WTC11 (cell line): ENCODE measurements around the gene RTP3. TPM values are rescaled to one million over a fixed set of nuclear protein-coding genes. Genes with fewer than 3 reads are reported as not detected.

Experiments
- ATAC-seq: fragments of 200-7000 bp; cut with Tn5 transposase; 2 replicates; pipeline ENCODE4 v1.10.0; 2021; ENCODE audit warnings: mild to moderate bottlenecking, moderate library complexity
- CTCF ChIA-PET: fragments of 300-600 bp; sonication (Branson Sonifier 250); formaldehyde crosslinking; loops from one replicate; lab custom pipeline; 2021; ENCODE audit warnings: antibody characterized with exemption; lab: Charles Lee
- POLR2A ChIA-PET: fragments of 350-600 bp; sonication (Branson Sonifier 250); formaldehyde crosslinking; loops from one replicate; lab custom pipeline; 2021; ENCODE audit warnings: antibody characterized with exemption; lab: Charles Lee
- DNase-seq: peaks from one replicate; pipeline ENCODE4 v3.0.0; 2021; ENCODE audit warnings: low spot score
- H3K27ac Mint-ChIP-seq: 2 replicates; pipeline ENCODE4 v1.8.0; 2021; ENCODE audit warnings: mixed read lengths
- H3K27me3 Mint-ChIP-seq: 2 replicates; pipeline ENCODE4 v1.8.0; 2021; ENCODE audit warnings: low read depth, mild to moderate bottlenecking, moderate library complexity, mixed read lengths
- H3K36me3 Mint-ChIP-seq: 2 replicates; pipeline ENCODE4 v1.8.0; 2021; ENCODE audit warnings: mixed read lengths
- H3K4me1 Mint-ChIP-seq: 2 replicates; pipeline ENCODE4 v1.8.0; 2022; ENCODE audit warnings: mixed read lengths
- H3K4me3 Mint-ChIP-seq: 2 replicates; pipeline ENCODE4 v1.8.0; 2021; ENCODE audit warnings: mild to moderate bottlenecking, moderate library complexity, mixed read lengths
- H3K9me3 Mint-ChIP-seq: 2 replicates; pipeline ENCODE4 v1.8.0; 2021; ENCODE audit warnings: mixed read lengths
- E2F5 ChIP-seq: sonication (generic); formaldehyde crosslinking; IDR thresholded peaks from 2 replicates; pipeline ENCODE4 v1.8.1; 2022; ENCODE audit warnings: mild to moderate bottlenecking, moderate library complexity, missing genetic modification reagents
- ELF4 ChIP-seq: sonication (generic); formaldehyde crosslinking; IDR thresholded peaks from 2 replicates; pipeline ENCODE4 v1.8.1; 2022; ENCODE audit warnings: low read depth, mild to moderate bottlenecking, moderate library complexity, missing genetic modification reagents
- FOXK1 ChIP-seq: sonication (generic); formaldehyde crosslinking; IDR thresholded peaks from 2 replicates; pipeline ENCODE4 v1.8.0; 2022; ENCODE audit warnings: mild to moderate bottlenecking, moderate library complexity, missing genetic modification reagents
- FOXP1 ChIP-seq: sonication (generic); formaldehyde crosslinking; IDR thresholded peaks from 2 replicates; pipeline ENCODE4 v1.8.0; 2022; ENCODE audit warnings: missing genetic modification reagents, mild to moderate bottlenecking, moderate library complexity, borderline replicate concordance
- HMGXB4 ChIP-seq: sonication (generic); formaldehyde crosslinking; IDR thresholded peaks from 2 replicates; pipeline ENCODE4 v1.8.1; 2023; ENCODE audit warnings: mild to moderate bottlenecking, moderate library complexity, missing genetic modification reagents
- JUN ChIP-seq: sonication (generic); formaldehyde crosslinking; IDR thresholded peaks from 2 replicates; pipeline ENCODE4 v1.8.0; 2023; ENCODE audit warnings: mild to moderate bottlenecking, missing genetic modification reagents
- KAT7 ChIP-seq: sonication (generic); formaldehyde crosslinking; IDR thresholded peaks from 2 replicates; pipeline ENCODE4 v1.8.1; 2023; ENCODE audit warnings: missing genetic modification reagents, mild to moderate bottlenecking, borderline replicate concordance
- MLX ChIP-seq: sonication (generic); formaldehyde crosslinking; IDR thresholded peaks from 2 replicates; pipeline ENCODE4 v1.8.1; 2023; ENCODE audit warnings: mild to moderate bottlenecking, missing genetic modification reagents, moderate library complexity
- OVOL2 ChIP-seq: fragments of 250-450 bp; sonication (Bioruptor Pico); IDR thresholded peaks from 2 replicates; pipeline ENCODE4 v1.9.0; 2021; ENCODE audit warnings: mild to moderate bottlenecking, borderline replicate concordance
- PRRX2 ChIP-seq: fragments of 250-450 bp; sonication (Bioruptor Pico); IDR thresholded peaks from 2 replicates; pipeline ENCODE4 v1.8.0; 2021; ENCODE audit warnings: mild to moderate bottlenecking
- RORB ChIP-seq: fragments of 250-450 bp; sonication (Bioruptor Pico); IDR thresholded peaks from 2 replicates; pipeline ENCODE4 v1.9.0; 2021; ENCODE audit warnings: mild to moderate bottlenecking
- TEAD1 ChIP-seq: sonication (generic); formaldehyde crosslinking; IDR thresholded peaks from 2 replicates; pipeline ENCODE4 v1.8.0; 2022; ENCODE audit warnings: mild to moderate bottlenecking, missing genetic modification reagents
- ZBTB21 ChIP-seq: sonication (generic); formaldehyde crosslinking; IDR thresholded peaks from 2 replicates; pipeline ENCODE4 v1.8.1; 2023; ENCODE audit warnings: mild to moderate bottlenecking, missing genetic modification reagents, borderline replicate concordance
- ZNF138 ChIP-seq: sonication (generic); formaldehyde crosslinking; conservative IDR thresholded peaks from 2 replicates; pipeline ENCODE4 v1.8.1; 2022; ENCODE audit warnings: mild to moderate bottlenecking, moderate library complexity, missing genetic modification reagents
- ZNF671 ChIP-seq: fragments of 250-450 bp; sonication (Bioruptor Pico); IDR thresholded peaks from 2 replicates; pipeline ENCODE4 v1.8.0; 2021; ENCODE audit warnings: mild to moderate bottlenecking
- total RNA-seq: library from RNA; stranded (reverse); gene quantifications from 3 replicates; pipeline ENCODE4 v1.2.3, GENCODE V29; 2021
- TF ChIP-seq, protein P1 (sequence below): sonication (generic); formaldehyde crosslinking; IDR thresholded peaks from 2 replicates; pipeline ENCODE4 v1.8.1; 2022; ENCODE audit warnings: mild to moderate bottlenecking, missing genetic modification reagents, moderate library complexity, borderline replicate concordance
- TF ChIP-seq, protein P2 (sequence below): sonication (generic); formaldehyde crosslinking; IDR thresholded peaks from 2 replicates; pipeline ENCODE4 v1.8.1; 2023; ENCODE audit warnings: mild to moderate bottlenecking, missing genetic modification reagents
- TF ChIP-seq, protein P3 (sequence below): sonication (generic); formaldehyde crosslinking; IDR thresholded peaks from 2 replicates; pipeline ENCODE4 v1.8.0; 2022; ENCODE audit warnings: mild to moderate bottlenecking, missing genetic modification reagents
- TF ChIP-seq, protein P4 (sequence below): sonication (generic); formaldehyde crosslinking; IDR thresholded peaks from 2 replicates; pipeline ENCODE4 v1.8.1; 2022; ENCODE audit warnings: missing genetic modification reagents, borderline replicate concordance
- TF ChIP-seq, protein P5 (sequence below): fragments of 250-450 bp; sonication (Bioruptor Pico); IDR thresholded peaks from 2 replicates; pipeline ENCODE4 v1.9.0; 2021; ENCODE audit warnings: mild to moderate bottlenecking

RTP3 gene
- total RNA-seq, 1 experiment from 2014 or later = not detected

DNA sequence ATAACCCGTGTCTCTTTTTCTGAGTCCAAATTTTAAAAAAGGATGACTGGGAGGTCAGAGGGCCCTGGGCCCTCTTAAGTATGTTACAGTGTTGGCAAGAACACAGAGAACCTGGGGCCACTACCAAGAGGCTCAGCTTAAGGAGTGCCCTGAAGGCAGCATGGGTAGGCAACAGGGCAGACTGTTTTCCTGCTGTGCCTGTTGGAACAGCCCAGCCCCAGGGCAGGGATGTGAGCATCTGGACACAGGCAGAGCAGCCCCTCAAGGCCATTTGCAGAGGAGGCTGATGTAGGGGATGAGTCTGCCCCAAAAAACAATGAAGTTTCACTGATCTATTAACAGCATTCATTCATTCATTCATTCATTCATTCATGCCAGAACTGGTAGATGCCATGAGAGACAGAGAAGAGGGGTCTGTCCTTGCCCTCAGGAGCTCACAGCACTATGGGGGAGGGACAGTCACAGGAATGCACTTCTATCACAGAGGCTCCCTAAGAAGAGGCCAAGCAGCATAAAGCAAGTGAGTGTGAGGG, 30.8 kb upstream of the RTP3 start:
- Mint-ChIP-seq H3K9me3 (no peaks in the 10 kb centered on the region), H3K36me3 (no peaks in the 10 kb centered on the region), H3K27me3 (peaks cover 39% of the 10 kb centered on the region), H3K4me1 (peaks cover 3% of the 10 kb centered on the region), H3K4me3 (no peak overlapping the region), H3K27ac (no peak overlapping the region)
- ChIA-PET CTCF (interaction anchor here (1.0 kb wide), 1 partner anchor 17 kb away, joined by 3 read pairs; no protein-coding TSS in a partner anchor), POLR2A (no interaction called here)
- no peak for ATAC-seq
- no peak for TF ChIP-seq OVOL2 (CRISPR knock-in tag)
- no peak for TF ChIP-seq ZBTB21
- TF ChIP-seq MLX (CRISPR knock-in tag) = no peak
- no peak for TF ChIP-seq JUN (CRISPR knock-in tag)
- TF ChIP-seq FOXK1 (CRISPR knock-in tag) = no peak
- TF ChIP-seq, protein P1, sequence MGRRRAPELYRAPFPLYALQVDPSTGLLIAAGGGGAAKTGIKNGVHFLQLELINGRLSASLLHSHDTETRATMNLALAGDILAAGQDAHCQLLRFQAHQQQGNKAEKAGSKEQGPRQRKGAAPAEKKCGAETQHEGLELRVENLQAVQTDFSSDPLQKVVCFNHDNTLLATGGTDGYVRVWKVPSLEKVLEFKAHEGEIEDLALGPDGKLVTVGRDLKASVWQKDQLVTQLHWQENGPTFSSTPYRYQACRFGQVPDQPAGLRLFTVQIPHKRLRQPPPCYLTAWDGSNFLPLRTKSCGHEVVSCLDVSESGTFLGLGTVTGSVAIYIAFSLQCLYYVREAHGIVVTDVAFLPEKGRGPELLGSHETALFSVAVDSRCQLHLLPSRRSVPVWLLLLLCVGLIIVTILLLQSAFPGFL (CRISPR knock-in tag) = no peak
- TF ChIP-seq ZNF671 (CRISPR knock-in tag) = no peak
- TF ChIP-seq ZNF138 (CRISPR knock-in tag) = no peak
- TF ChIP-seq E2F5 = no peak
- TF ChIP-seq RORB = no peak
- DNase-seq = no peak

DNA sequence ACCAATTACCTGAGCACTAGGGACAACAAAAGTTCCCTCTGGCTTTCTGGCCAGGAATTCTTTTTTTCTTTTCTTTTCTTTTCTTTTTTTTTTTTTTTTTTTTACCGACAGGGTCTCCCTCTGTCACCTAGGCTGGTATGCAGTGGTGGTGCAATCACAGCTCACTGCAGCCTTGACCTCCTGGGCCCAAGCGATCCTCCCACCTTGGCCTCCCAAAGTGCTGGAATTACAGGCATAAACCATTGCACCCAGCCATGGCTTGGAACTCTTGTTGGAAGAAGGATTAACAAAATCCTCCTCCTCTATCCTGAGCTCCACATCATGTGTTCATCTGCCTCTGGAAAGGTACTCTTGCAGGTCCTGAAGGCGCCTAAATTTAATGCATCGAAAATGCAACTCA, 30.2 kb upstream of the RTP3 start:
- ATAC-seq (no peak), DNase-seq (no peak)
- Mint-ChIP-seq H3K27me3 (peaks cover 36% of the 10 kb centered on the region), H3K4me1 (peaks cover 3% of the 10 kb centered on the region), H3K36me3 (no peaks in the 10 kb centered on the region), H3K27ac (no peak overlapping the region), H3K4me3 (no peak overlapping the region), H3K9me3 (no peaks in the 10 kb centered on the region)
- POLR2A ChIA-PET = no interaction called here
- CTCF ChIA-PET = interaction anchor here (1.0 kb wide), 1 partner anchor 18 kb away, joined by 3 read pairs; no protein-coding TSS in a partner anchor
- TF ChIP-seq FOXP1 (no peak), PRRX2 (CRISPR knock-in tag) (no peak), TEAD1 (CRISPR knock-in tag) (no peak), KAT7 (CRISPR knock-in tag) (no peak), HMGXB4 (CRISPR knock-in tag) (no peak), ELF4 (CRISPR knock-in tag) (no peak)
- TF ChIP-seq, protein P2, sequence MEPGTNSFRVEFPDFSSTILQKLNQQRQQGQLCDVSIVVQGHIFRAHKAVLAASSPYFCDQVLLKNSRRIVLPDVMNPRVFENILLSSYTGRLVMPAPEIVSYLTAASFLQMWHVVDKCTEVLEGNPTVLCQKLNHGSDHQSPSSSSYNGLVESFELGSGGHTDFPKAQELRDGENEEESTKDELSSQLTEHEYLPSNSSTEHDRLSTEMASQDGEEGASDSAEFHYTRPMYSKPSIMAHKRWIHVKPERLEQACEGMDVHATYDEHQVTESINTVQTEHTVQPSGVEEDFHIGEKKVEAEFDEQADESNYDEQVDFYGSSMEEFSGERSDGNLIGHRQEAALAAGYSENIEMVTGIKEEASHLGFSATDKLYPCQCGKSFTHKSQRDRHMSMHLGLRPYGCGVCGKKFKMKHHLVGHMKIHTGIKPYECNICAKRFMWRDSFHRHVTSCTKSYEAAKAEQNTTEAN (CRISPR knock-in tag) = no peak
- TF ChIP-seq, protein P3, sequence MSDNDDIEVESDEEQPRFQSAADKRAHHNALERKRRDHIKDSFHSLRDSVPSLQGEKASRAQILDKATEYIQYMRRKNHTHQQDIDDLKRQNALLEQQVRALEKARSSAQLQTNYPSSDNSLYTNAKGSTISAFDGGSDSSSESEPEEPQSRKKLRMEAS = no peak
- TF ChIP-seq, protein P4, sequence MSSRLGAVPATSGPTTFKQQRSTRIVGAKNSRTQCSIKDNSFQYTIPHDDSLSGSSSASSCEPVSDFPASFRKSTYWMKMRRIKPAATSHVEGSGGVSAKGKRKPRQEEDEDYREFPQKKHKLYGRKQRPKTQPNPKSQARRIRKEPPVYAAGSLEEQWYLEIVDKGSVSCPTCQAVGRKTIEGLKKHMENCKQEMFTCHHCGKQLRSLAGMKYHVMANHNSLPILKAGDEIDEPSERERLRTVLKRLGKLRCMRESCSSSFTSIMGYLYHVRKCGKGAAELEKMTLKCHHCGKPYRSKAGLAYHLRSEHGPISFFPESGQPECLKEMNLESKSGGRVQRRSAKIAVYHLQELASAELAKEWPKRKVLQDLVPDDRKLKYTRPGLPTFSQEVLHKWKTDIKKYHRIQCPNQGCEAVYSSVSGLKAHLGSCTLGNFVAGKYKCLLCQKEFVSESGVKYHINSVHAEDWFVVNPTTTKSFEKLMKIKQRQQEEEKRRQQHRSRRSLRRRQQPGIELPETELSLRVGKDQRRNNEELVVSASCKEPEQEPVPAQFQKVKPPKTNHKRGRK (CRISPR knock-in tag) = no peak
- TF ChIP-seq, protein P5, sequence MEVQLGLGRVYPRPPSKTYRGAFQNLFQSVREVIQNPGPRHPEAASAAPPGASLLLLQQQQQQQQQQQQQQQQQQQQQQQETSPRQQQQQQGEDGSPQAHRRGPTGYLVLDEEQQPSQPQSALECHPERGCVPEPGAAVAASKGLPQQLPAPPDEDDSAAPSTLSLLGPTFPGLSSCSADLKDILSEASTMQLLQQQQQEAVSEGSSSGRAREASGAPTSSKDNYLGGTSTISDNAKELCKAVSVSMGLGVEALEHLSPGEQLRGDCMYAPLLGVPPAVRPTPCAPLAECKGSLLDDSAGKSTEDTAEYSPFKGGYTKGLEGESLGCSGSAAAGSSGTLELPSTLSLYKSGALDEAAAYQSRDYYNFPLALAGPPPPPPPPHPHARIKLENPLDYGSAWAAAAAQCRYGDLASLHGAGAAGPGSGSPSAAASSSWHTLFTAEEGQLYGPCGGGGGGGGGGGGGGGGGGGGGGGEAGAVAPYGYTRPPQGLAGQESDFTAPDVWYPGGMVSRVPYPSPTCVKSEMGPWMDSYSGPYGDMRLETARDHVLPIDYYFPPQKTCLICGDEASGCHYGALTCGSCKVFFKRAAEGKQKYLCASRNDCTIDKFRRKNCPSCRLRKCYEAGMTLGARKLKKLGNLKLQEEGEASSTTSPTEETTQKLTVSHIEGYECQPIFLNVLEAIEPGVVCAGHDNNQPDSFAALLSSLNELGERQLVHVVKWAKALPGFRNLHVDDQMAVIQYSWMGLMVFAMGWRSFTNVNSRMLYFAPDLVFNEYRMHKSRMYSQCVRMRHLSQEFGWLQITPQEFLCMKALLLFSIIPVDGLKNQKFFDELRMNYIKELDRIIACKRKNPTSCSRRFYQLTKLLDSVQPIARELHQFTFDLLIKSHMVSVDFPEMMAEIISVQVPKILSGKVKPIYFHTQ (CRISPR knock-in tag) = no peak
